NCI-H2081 treated with DMSO at 0.1 percent for 48 hours (cell line): ENCODE measurements around the gene CAPN12.

Source experiments
- DNase-seq: peaks from one replicate; lab custom pipeline; 2025; lab: John Stamatoyannopoulos, UW

CAPN12 gene

DNA sequence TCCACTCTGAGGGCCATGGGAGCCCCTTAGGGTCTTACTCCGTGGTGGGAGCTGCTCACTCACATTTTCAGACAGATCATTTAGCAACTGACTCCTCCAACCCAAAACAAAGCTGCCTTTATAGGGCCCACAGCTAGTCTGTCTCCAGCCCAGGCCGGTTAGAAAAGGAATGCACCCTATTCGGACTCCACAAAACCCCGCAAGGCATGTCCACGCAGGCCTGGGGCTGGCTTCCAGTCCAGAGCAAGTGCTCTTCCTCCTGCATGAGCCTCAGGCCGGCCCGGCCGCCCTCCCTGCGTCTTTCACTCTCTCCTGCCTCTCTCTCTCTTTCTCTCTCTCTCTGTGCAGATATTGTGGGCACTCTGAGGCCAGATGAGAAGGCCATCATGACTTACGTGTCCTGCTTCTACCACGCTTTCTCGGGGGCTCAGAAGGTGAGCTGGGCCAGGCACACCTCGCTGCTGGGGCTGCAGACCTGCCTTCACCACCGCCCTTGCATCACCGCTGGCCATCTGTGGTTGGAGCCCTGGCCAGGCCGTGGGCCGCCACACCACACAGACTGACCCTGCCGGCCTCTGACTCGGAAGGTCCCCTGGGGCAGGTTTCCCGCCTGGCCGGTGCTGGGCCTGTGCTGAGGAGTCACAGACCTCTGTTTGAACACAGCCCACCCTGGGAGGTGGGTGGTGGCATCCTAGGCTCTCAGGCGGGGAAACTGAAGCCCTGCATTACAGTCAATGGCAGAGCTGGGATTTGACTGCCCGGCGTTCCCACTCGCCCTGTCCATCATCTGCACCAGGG lies 33.1 kb downstream of the CAPN12 start:
- DNase-seq = no peak

DNA sequence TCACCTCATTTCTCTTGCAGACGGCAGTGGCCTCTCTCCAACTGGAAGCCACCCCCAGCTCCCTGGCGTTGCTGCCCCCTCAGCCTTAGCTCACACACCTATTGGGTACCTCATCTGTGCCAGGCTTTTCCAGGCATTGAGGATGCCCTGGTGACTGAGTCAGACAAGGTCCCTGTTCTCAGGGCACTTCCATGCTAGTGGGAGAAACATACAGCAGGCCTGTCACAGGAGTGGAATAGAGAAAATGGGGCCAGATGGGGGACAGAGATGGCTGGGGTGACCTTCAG lies 33.9 kb downstream of the CAPN12 start:
- DNase-seq = no peak

DNA sequence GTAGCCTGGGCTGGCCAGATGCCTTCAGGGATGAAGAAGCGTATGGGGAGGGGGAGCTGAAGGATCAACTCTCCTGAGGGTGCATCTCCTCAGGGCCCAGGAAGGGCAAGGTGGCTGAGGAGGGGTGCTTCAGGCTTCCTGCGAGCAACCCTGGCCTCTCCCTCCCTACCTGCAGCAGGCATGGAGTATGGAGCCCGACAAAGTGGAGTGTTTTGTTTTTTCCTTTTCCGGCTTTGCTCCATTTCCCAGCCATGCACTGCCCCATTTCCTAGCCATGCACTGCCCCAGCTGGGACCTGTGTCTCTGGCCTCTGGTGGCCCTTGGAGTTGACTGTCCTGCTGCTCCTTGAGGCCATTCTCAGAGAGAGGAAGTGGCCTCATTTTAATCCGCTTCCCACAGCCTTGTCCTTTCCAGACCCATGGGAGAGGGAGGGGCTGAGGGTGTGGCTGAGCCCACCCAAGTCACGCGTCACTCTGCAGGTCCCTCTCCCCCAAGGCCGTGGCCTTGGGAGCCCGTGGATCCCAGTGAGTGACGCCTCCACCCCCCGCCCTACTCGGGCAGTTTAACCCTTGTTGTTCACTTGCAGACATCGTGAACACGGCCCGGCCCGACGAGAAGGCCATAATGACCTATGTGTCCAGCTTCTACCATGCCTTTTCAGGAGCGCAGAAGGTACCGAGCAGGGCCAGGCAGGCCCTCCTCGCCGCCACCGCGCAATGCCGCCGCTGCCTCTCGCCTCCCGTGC lies 34.4 kb downstream of the CAPN12 start:
- DNase-seq = no peak

DNA sequence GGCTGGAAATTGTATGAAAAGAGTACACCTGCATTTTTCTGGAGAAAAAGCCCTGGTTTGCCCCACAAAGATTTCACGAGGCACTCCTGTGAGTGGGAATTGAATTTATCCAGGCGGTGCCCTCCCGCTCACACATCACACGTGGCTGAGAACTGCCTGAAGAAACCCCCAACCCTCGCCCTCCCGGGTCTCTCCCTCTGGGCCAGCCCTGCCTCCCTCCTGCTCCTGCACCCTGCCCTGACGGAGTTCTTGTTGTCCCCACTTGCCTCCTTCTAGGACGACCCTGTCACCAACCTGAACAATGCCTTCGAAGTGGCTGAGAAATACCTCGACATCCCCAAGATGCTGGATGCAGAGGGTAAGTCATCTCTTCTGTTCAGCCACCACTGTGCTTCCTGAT lies 35.2 kb downstream of the CAPN12 start:
- DNase-seq = no peak

DNA sequence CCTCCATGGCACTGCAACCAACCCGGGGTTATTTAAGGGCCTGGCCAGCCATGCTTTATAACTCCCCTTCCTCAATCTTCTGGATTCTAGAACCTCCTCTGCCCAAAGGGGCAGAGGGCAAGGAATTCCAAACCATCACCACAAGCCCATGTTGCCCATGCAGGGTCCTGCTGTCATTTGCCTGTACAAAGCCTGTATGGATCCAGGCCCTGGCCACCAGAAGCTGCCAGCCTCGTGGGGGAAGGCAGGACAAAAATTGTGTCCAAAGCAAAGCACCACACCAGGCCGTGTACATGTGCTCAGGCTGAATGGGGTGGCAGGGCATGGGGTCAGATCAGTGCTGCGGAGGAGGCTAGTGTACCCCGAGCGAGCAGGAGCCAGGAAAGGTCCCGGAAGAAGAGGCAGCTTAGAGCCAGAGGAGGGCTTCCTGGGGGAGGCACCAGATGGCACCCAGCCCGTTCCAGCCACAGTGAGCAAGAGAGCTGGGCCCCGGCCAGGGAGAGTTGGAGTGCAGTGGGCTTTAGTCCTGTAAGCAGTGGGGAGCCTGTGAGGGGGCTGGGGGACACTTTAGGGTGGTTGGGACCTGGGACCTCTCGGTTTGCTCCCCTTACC lies 35.8 kb downstream of the CAPN12 start:
- DNase-seq = no peak

DNA sequence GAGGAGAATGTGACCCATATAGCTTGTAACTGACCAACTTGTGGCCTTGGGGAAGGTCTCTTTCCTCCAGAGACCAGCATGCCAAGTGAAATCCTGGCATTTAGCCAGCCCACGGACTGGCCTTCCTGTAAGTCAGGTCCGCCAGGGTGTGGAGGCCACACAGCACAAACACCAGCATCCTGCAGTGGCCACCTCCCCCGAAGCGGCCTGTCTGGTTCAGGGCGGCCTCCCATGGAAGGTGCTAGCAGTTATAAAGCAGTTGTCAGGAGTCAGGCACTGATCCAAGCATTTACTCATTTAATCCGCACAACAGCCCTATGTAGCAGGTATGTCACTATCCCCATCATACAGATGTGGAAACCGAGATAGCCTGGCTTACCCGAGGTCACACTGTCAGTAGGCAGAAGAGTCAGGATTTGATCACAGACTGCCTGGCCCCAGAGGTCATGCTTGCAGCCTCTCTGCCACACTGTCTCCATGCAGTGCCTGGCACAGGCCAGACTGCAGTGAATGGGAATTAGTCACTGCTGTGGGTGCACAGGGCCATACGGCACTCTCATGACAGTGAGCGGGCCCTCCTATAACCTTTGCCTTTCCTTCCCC lies 36.7 kb downstream of the CAPN12 start:
- DNase-seq = no peak

DNA sequence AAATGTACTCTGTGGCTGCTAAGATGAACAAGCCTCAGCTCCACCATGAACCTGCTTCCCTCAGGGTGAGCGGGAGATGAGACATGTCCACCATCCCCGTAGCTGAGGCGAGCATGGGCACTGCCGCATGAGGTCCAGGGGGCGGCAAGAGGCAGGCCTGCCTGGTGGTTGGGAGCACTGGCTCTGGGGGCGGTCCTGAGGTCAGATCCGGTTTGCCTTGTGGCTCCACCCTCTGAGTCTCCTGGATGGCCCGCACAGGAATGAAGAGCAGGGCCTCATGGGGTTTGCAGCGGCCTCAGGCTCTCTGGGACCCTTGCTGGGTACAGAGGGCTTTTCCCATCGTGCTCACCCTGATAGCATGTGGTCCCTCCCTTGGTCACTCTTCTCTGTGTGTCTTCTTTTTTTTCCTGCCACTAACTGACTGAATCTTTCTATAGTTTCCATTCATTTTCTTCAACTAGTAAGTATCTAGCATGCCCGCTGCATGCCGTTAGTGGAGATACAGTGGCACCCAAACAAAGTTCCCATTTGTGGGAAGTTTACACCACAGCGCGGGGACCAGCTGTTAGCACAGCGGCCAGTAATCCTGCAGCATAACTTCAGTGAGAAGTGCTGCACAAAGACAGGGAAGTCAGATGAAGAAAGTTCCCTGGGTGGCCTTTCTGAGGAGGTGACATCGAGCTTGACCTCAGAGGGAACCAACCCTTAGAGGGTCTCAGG lies 37.3 kb downstream of the CAPN12 start:
- no peak for DNase-seq

DNA sequence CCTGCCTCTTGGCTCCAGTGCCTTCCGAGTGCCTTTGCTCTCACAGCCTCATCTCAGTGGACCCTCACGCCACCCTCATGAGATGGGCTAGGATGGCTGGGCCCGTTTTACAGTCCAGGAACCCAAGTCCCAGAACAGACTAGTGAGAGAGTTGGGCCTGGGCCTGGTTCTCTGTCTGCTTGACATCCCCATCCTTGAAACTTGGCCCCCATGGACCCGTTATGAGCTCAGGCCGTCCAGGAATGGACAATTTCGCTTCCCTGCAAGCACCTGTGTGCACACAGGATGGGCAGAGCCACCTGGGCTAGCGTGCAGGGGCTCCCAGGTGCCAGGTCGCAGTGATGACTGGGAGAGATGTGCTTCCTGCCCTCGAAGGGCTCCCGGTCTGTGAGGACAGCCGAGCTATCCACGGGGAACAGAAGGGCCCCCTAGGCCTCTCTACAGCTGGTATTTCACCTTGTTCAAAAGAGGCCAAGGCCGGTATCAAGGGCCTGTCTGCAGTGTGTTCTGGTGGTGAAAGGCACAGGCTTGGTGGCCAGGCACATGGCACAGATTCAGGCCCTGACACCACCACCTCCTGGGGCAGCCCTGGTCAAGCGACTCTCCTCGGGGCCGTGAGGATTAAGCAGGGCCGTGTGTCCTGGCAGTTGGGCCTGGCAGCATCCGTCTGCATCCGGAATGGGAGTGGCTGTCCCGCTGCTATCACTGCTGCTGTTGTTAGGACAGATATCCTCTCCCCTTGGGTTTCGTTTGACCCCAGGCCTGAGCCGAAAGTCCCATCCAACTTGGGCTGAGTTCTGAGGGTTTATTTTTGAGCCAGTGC lies 38.9 kb downstream of the CAPN12 start:
- no peak for DNase-seq

DNA sequence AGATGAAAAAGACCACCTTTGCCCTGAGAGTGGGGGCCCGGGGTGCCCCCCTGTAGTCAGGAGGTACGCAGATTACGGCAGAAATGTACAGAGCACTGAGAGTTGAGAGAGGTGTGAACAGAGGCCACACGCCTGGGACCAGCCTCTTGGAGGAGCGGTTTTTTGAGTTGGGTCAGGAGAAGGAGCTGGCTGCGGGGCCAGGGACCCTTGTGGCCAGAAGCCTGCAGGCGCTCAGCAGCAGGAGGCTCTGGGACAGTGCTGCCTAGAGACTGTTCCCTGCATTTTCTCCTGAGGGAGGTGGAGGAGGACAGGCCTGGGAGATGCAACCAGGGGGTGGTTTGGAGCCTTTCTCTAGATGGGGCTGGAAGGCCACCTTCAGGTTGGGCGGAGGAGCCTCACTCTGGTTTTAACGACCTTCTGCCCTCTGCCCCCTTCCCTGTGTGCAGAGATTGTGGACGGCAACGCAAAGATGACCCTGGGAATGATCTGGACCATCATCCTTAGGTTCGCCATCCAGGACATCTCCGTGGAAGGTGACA lies 39.7 kb downstream of the CAPN12 start:
- DNase-seq = no peak

DNA sequence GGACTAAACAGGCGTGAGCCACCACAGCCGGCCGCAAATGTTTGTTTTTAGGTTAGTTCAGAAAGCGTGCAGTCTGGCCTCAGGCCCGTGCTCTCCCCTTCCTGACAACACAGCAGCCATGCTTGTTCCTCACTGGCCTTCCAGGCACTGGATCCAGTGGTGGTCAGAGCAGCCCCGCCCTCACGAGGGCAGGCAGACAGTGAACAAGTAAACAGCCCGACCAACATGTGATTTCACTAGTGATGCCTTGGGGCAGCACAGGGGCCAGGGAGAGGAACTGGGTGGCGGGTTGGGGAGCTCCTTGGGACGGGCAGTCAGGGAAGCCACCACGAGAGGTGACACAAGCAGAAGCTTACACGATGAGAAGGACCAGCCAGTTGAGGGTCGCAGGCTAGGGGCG lies 40.8 kb downstream of the CAPN12 start:
- no peak for DNase-seq

DNA sequence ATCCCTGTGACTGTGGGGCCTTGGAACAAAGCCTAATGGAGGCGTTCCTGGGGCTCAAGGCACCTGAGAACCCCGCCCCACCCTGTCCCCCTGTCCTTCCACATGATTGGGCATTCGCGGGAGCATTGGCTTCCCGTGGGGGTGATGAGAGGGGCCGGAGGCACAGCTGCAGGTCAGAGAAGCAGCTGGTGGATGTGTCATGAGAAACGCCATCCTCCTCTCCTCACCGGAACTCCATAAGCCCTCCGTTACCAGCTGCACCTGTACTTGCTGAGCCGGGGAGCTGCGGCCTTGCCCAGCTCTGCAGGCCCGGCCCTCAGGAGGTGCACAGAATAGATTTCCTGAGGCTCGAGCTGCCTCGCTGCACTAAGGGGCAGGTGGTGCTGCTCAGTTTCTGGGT lies 42.0 kb downstream of the CAPN12 start:
- no peak for DNase-seq

DNA sequence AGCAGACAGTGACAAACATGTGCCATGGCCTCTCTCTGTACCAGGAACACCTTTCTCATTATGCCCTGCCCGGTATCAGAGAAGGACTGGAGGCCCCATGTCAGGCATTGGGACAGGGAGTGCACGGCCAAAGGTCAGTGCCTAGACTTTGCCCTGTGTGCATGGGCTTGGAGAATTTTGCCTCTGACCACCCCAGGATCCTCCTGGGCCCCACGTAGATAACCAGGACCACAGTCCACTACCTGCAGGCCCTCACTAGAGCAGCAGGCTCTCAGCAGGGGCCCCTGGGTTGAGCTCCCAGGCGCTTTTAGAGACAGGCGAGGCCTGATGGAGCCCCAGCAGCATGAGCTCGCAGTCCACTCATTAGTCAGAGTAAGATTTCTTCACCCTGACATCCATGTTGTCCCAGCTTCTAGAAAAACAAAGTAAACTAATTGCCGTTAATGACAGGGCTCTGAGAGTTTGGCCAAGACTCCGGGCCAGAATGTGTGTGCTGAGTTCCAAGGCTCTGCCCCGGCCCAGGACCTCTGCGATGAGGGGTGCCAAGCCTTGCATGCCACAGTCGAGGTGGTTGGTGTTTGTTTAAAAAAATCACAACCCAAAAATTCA lies 42.7 kb downstream of the CAPN12 start:
- DNase-seq = no peak

DNA sequence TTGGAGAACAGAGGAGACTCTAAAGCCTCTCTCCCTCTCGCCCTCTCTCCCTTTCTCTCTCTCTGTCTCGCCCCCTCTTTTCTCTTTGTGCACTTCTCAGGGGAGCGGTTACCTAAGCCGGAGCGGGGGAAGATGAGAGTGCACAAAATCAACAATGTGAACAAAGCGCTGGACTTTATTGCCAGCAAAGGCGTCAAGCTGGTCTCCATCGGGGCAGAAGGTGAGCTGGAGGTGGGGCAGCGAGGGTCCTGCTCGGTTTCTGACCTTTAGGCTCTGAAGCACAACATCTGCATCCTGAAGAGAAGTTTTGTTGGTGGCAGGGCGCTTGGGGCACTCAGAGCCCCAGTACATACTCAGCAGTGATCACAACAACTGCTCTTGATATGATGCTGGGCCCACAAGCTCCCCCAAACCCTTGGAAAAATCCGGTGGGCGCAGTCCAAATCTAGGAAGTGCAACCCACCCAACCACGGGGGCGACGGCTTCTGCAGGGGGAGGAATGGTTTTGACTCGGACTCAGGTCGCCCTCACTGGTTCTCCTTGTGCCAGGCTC lies 43.3 kb downstream of the CAPN12 start:
- no peak for DNase-seq

DNA sequence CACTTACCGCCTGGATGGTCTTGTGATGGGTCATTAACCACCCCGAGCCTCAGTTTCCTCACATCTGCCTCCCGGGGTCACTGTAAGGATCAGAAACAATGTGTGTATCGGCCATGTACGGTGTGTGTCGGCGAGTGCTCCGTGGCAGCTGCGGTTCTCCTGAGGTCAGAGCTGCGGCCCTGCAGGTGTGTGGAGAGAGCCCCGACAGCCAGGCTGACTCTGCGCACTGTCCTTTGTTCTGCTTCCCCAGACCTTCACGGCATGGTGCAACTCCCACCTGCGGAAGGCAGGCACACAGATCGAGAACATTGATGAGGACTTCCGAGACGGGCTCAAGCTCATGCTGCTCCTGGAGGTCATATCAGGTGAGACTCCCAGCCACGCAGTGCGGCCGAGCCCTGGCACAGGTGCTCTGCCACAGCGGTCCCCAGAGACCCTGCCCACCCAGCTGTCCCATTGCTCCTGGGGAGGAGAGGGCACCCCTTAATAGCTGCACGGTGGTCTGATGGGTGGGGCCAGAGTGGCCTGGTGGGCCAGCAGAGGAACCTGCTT lies 43.8 kb downstream of the CAPN12 start:
- no peak for DNase-seq

DNA sequence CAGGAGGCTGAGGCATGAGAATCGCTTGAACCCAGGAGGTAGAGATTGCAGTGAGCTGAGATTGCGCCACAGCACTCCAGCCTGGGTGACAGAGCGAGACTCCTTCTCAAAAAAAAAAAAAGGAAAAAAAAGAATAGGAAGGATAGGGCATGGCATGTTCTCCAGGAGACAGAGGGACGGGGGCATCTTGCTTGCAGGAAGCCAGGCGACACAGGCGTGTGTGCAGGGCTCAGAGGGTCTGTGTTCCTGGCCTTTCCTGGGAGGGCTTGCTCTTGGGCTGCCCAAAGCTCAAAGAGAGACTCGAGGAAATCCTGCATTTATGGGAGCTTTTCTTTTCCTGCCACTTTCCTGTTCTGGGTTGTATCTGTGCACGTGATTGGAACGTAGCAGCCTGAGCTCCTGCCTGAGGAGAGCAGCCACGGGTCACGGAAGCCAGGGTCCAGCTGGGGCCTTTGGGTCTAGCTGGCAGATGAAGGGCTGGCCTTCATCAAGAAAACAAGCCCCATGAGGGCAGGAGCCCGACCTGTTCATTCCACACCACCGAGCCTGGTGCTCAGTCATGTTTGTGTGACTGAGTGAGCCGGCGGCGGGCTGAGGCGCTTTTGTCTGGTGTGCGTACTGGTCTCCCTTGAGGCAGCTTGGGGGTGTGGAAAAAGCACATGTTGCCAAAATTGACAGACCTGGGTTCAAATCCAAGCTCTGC lies 44.5 kb downstream of the CAPN12 start:
- DNase-seq = no peak

DNA sequence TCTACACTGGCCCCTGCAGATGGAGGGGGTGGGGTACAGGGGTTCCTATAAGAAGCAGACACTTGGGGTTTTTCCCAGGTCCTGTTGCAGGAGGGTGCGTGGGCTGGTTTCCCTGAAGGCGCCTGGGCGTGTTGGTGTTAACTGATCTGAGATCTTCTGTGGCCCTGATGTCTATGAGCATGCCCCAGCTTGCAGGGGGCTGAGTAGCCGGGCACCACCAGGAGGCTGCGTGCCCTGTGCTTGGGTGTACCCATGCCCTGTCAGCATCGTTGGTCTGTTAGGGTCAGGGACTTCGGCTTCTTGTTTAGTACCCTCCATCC lies 45.3 kb downstream of the CAPN12 start:
- DNase-seq = no peak

DNA sequence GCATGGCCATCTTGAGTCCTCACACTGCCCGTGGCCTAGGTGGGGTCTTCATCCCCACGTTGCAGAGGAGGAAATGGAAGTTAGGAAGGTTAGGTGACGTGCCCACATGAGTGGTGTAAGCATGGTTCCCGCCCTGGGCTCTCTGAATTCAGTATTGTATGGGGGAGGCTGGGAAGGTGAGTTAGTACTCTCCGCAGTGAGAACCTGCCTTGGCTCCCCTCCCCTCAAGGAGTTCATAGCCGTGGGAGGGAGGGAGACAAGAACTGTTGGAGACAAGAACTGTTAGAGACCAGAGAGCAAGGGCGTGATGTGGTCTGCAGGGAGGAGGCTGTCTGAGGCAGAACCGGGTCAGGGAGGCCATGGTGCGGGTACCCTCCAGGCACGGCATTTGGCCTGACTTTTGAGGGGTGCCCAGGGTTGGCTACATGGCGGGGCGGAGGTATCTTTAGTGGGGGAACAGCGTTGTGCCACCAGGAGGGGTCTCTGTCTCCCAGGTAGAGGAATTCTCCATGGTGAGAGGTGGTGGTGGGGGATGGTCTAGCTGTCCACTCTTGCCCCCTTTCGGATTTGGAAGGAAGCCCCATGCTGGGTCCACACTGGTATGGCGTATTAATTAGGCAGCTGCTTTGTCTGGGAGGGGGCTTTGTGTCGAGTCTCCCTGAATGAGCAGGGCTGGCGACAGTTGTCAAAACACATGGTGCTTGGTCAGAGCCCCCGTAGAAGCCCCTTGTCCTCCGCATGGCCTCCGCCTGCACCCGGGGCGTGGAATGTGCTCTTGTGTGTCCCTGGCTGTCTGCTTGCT lies 45.8 kb downstream of the CAPN12 start:
- DNase-seq = no peak

DNA sequence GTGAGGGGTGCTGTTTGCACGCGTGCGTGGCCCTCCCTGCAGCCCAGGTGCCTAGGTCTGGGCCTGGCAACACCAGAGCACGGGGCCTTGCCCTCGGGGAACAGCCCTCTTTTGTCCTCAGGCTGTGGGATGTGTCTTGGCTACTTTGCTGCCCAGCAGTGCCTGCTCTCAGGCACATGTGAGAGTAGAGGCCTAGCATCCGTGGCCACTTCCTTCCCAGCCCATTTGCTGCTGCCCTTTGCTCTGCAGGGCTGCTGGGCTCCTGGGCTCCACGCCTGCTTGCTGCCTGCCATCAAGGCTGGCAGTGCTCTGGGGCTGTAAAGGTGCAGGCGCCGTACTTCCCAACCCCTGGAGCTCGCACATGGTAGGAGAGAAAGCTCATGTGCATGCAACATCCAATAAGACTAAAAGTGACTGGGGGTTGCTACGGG lies 46.6 kb downstream of the CAPN12 start:
- no peak for DNase-seq

DNA sequence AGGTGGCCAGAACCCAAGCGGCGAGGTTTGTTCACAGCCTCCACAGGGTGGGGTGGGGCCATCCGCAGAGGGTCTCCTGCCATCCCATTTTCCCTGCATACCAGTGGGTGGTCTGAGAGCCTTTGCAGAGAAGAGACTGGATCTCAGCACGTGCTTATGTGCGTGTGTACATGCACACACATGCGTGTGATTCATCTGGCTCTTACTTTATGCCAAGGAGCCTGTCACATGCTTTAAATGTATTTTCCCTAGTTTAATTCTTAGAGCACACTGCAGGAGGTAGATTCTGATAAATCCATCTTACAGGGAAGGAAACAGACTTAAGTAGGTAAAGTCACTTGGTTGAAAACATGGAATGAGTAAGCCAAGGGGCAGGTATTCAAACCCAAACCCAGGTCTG lies 47.1 kb downstream of the CAPN12 start:
- no peak for DNase-seq
